ENCODE measurements around the gene RGL3. TPM values are rescaled to one million over a fixed set of nuclear protein-coding genes. Genes with fewer than 3 reads are reported as not detected.
"Not testable (repeated sequence)": the region's sequence is repeated elsewhere in the genome, so short reads cannot be mapped to it uniquely, and the experiment has no call there.

The RGL3 gene
- polyA plus RNA-seq (2012; ENCODE audit: insufficient read depth, insufficient read length, low read depth) = not detected

- Histone ChIP-seq H3K4me1 (no peaks in the 10 kb centered on the region), H3K4me3 (ENCODE audit: low read depth, low read length) (no peak within 1 kb of the TSS), H3K9me3 (no peaks in the 10 kb centered on the region), H3K36me3 (no peaks in the 10 kb centered on the region), H3K27me3 (peaks cover 61% of the 10 kb centered on the region)
- TF ChIP-seq CTCF (IDR thresholded peaks at IDR 0.05; ENCODE audit: low read depth, low read length) = no peak
- DNase-seq = no peak
These were observed at the start of gene RGL3 for GRCh38 chr19:11418549-11419506. TSS of gene RGL3 (minus strand) at chr19:11419314. CDS start at chr19:11419278, 36 bp downstream.

- H3K4me1 ChIP-seq; H3K9me3 ChIP-seq; H3K4me3 ChIP-seq (ENCODE audit: low read depth, low read length); DNase-seq; H3K27me3 ChIP-seq: not testable (repeated sequence)
- H3K36me3 ChIP-seq = peaks cover 11% of the 10 kb centered on the region
These were observed 49.2 kb upstream of the RGL3 start for GRCh38 chr19:11468266-11468845.

GRCh38 chr19:11465600-11465999 is 46.5 kb upstream of the RGL3 start:
- TF ChIP-seq CTCF (IDR thresholded peaks at IDR 0.05; ENCODE audit: low read depth, low read length) = no peak
- no peak for DNase-seq
- Histone ChIP-seq H3K4me1 (no peaks in the 10 kb centered on the region), H3K36me3 (peaks cover 14% of the 10 kb centered on the region), H3K27me3 (no peaks in the 10 kb centered on the region), H3K9me3 (no peaks in the 10 kb centered on the region), H3K4me3 (ENCODE audit: low read depth, low read length) (no peak overlapping the region)

- no peak overlapping the region for H3K4me3 ChIP-seq (ENCODE audit: low read depth, low read length)
- no peaks in the 10 kb centered on the region for H3K9me3 ChIP-seq
- H3K27me3 ChIP-seq = no peaks in the 10 kb centered on the region
- H3K4me1 ChIP-seq = no peaks in the 10 kb centered on the region
- TF ChIP-seq CTCF (IDR thresholded peaks at IDR 0.05; ENCODE audit: low read depth, low read length) = no peak
- no peak for DNase-seq
- H3K36me3 ChIP-seq = peaks cover 14% of the 10 kb centered on the region
These were observed 45.5 kb upstream of the RGL3 start for GRCh38 chr19:11464333-11465265.

GRCh38 chr19:11463391-11463790 is 44.3 kb upstream of the RGL3 start:
- H3K4me1 ChIP-seq = no peaks in the 10 kb centered on the region
- H3K9me3 ChIP-seq = no peaks in the 10 kb centered on the region
- H3K36me3 ChIP-seq = peaks cover 16% of the 10 kb centered on the region
- no peak overlapping the region for H3K4me3 ChIP-seq (ENCODE audit: low read depth, low read length)
- no peak for TF ChIP-seq CTCF (IDR thresholded peaks at IDR 0.05; ENCODE audit: low read depth, low read length)
- no peak for DNase-seq
- H3K27me3 ChIP-seq = no peaks in the 10 kb centered on the region

- Histone ChIP-seq H3K9me3 (no peaks in the 10 kb centered on the region), H3K4me3 (ENCODE audit: low read depth, low read length) (no peak overlapping the region), H3K27me3 (no peaks in the 10 kb centered on the region), H3K4me1 (no peaks in the 10 kb centered on the region), H3K36me3 (peaks cover 24% of the 10 kb centered on the region)
- DNase-seq = no peak
- no peak for TF ChIP-seq CTCF (IDR thresholded peaks at IDR 0.05; ENCODE audit: low read depth, low read length)
These were observed 42.3 kb upstream of the RGL3 start for GRCh38 chr19:11461453-11461852.
